ENCODE results near the gene NFASC. TPM values are rescaled to one million over a fixed set of nuclear protein-coding genes. Genes with fewer than 3 reads are reported as not detected.
A peak's percentile ranks its signal among the peaks of the same experiment; 100 is the strongest.

NFASC gene
- total and polyA plus RNA-seq, 2 donors from 2014 or later: 23.2 to 29.9 TPM

- DNase-seq (no peak), FAIRE-seq (peak; percentile 19)
- Histone ChIP-seq H3K9ac (ENCODE audit: low read length in 3 of 3) (no peak overlapping the region), H3K27ac (ENCODE audit: low read depth in 2 of 2, low read length in 2 of 2) (peak overlapping the region; percentile 60 to 78), H3K36me3 (ENCODE audit: control insufficient read depth in 2 of 3, insufficient read depth in 3 of 3, low read length in 3 of 3) (no peaks in the 10 kb centered on the region), H3K4me1 (ENCODE audit: control insufficient read depth in 2 of 3, insufficient read depth in 2 of 3, low read depth in 1 of 3, low read length in 3 of 3) (peaks cover 0 to 25% (median 17%) of the 10 kb centered on the region in 3 donors), H3K9me3 (ENCODE audit: control insufficient read depth in 2 of 3, insufficient read depth in 1 of 3, low read length in 3 of 3) (no peaks in the 10 kb centered on the region), H3K27me3 (ENCODE audit: control insufficient read depth, insufficient read depth, low read length) (no peaks in the 10 kb centered on the region), H3K4me3 (ENCODE audit: low read length in 3 of 3) (peak overlapping the region in 1 of 3 donors; percentile 27)
- TF ChIP-seq CTCF (IDR thresholded peaks at IDR 0.05; ENCODE audit: borderline replicate concordance, extremely low read depth, insufficient read depth): no peak
- intact Hi-C loops (cut with DNase I): no loop called here
Measured at GRCh38 chr1:204885288-204885711, 14.6 kb downstream of the NFASC start.

GRCh38 chr1:204885790-204886189, 15.1 kb downstream of the NFASC start:
- Histone ChIP-seq H3K4me3 (ENCODE audit: low read length in 3 of 3) (peak overlapping the region in 1 of 3 donors; percentile 27), H3K4me1 (ENCODE audit: control insufficient read depth in 2 of 3, insufficient read depth in 2 of 3, low read depth in 1 of 3, low read length in 3 of 3) (peaks cover 0 to 24% (median 17%) of the 10 kb centered on the region in 3 donors), H3K36me3 (ENCODE audit: control insufficient read depth in 2 of 3, insufficient read depth in 3 of 3, low read length in 3 of 3) (no peaks in the 10 kb centered on the region), H3K27ac (ENCODE audit: low read depth in 2 of 2, low read length in 2 of 2) (peak overlapping the region; percentile 28 to 60), H3K9me3 (ENCODE audit: control insufficient read depth in 2 of 3, insufficient read depth in 1 of 3, low read length in 3 of 3) (no peaks in the 10 kb centered on the region), H3K27me3 (ENCODE audit: control insufficient read depth, insufficient read depth, low read length) (no peaks in the 10 kb centered on the region), H3K9ac (ENCODE audit: low read length in 3 of 3) (no peak overlapping the region)
- intact Hi-C loops (cut with DNase I): no loop called here
- no peak for TF ChIP-seq CTCF (IDR thresholded peaks at IDR 0.05; ENCODE audit: borderline replicate concordance, extremely low read depth, insufficient read depth)
- FAIRE-seq (no peak), DNase-seq (no peak)

- H3K36me3 ChIP-seq (ENCODE audit: control insufficient read depth in 2 of 3, insufficient read depth in 3 of 3, low read length in 3 of 3): no peaks in the 10 kb centered on the region
- H3K27ac ChIP-seq (ENCODE audit: low read depth in 2 of 2, low read length in 2 of 2): peak overlapping the region; percentile 16 to 51
- H3K4me3 ChIP-seq (ENCODE audit: low read length in 3 of 3): no peak overlapping the region
- FAIRE-seq (no peak), DNase-seq (no peak)
- intact Hi-C loops (cut with DNase I): no loop called here
- no peaks in the 10 kb centered on the region for H3K9me3 ChIP-seq (ENCODE audit: control insufficient read depth in 2 of 3, insufficient read depth in 1 of 3, low read length in 3 of 3)
- no peak for TF ChIP-seq CTCF (IDR thresholded peaks at IDR 0.05; ENCODE audit: borderline replicate concordance, extremely low read depth, insufficient read depth)
- peaks cover 0 to 24% (median 12%) of the 10 kb centered on the region in 3 donors for H3K4me1 ChIP-seq (ENCODE audit: control insufficient read depth in 2 of 3, insufficient read depth in 2 of 3, low read depth in 1 of 3, low read length in 3 of 3)
- no peaks in the 10 kb centered on the region for H3K27me3 ChIP-seq (ENCODE audit: control insufficient read depth, insufficient read depth, low read length)
- H3K9ac ChIP-seq (ENCODE audit: low read length in 3 of 3): no peak overlapping the region
Measured at GRCh38 chr1:204887846-204888245, 17.2 kb downstream of the NFASC start.

GRCh38 chr1:204888294-204888693, 17.6 kb downstream of the NFASC start:
- H3K27me3 ChIP-seq (ENCODE audit: control insufficient read depth, insufficient read depth, low read length): no peaks in the 10 kb centered on the region
- peak overlapping the region in 1 of 2 donors; percentile 16 for H3K27ac ChIP-seq (ENCODE audit: low read depth in 2 of 2, low read length in 2 of 2)
- no peak for FAIRE-seq
- no peaks in the 10 kb centered on the region for H3K36me3 ChIP-seq (ENCODE audit: control insufficient read depth in 2 of 3, insufficient read depth in 3 of 3, low read length in 3 of 3)
- H3K4me1 ChIP-seq (ENCODE audit: control insufficient read depth in 2 of 3, insufficient read depth in 2 of 3, low read depth in 1 of 3, low read length in 3 of 3): peaks cover 0 to 23% (median 10%) of the 10 kb centered on the region in 3 donors
- H3K9me3 ChIP-seq (ENCODE audit: control insufficient read depth in 2 of 3, insufficient read depth in 1 of 3, low read length in 3 of 3): no peaks in the 10 kb centered on the region
- H3K4me3 ChIP-seq (ENCODE audit: low read length in 3 of 3): no peak overlapping the region
- intact Hi-C loops (cut with DNase I): no loop called here
- TF ChIP-seq CTCF (IDR thresholded peaks at IDR 0.05; ENCODE audit: borderline replicate concordance, extremely low read depth, insufficient read depth): no peak
- no peak for DNase-seq
- no peak overlapping the region for H3K9ac ChIP-seq (ENCODE audit: low read length in 3 of 3)

Measured in kidney (tissue), 14 donors.